Liver (tissue), 9 donors: ENCODE results near the gene FAM9A. TPM values are rescaled to one million over a fixed set of nuclear protein-coding genes. Genes with fewer than 3 reads are reported as not detected.
A peak's percentile ranks its signal among the peaks of the same experiment; 100 is the strongest.

Experiments
- DNase-seq: peaks from one replicate; pipeline ENCODE4 v3.0.0-alpha.2; 2017; ENCODE audit warnings: low spot score
- H3K27ac ChIP-seq, 2 donors: one replicate each; pipeline ENCODE4 v1.7.0; 2013; ENCODE audit warnings: inconsistent platforms in 2 of 2, low read length in 2 of 2, control low read depth in 1 of 2, low read depth in 1 of 2, mild to moderate bottlenecking in 1 of 2
- H3K27me3 ChIP-seq, 4 donors: one replicate each; pipeline versions ENCODE4 v1.6.1 to v1.7.0; 2013; ENCODE audit warnings: low read length in 3 of 4, inconsistent platforms in 1 of 4, mild to moderate bottlenecking in 1 of 4, moderate library complexity in 1 of 4; ENCODE audit not compliant: control insufficient read depth in 4 of 4, insufficient read depth in 4 of 4
- H3K36me3 ChIP-seq, 4 donors: one replicate each; pipeline versions ENCODE4 v1.6.1 to v1.7.0; 2013; ENCODE audit warnings: low read length in 3 of 4, mild to moderate bottlenecking in 3 of 4, low read depth in 1 of 4, moderate library complexity in 1 of 4; ENCODE audit not compliant: control insufficient read depth in 4 of 4, insufficient read depth in 3 of 4
- H3K4me1 ChIP-seq, 4 donors: one replicate each; pipeline versions ENCODE4 v1.6.1 to v1.7.0; 2013; ENCODE audit warnings: low read length in 3 of 4, mild to moderate bottlenecking in 3 of 4, moderate library complexity in 1 of 4; ENCODE audit not compliant: control insufficient read depth in 4 of 4, insufficient read depth in 4 of 4
- H3K4me3 ChIP-seq, 3 donors: one replicate each; pipeline versions ENCODE4 v1.6.1 to v1.7.0; 2013; ENCODE audit warnings: low read length in 3 of 3, control low read depth in 1 of 3, low read depth in 1 of 3, mild to moderate bottlenecking in 1 of 3
- H3K9ac ChIP-seq, 2 donors: one replicate each; pipeline ENCODE4 v1.7.0; 2013; ENCODE audit warnings: low read length in 2 of 2, mild to moderate bottlenecking in 2 of 2, moderate library complexity in 2 of 2, control low read depth in 1 of 2, low read depth in 1 of 2
- H3K9me3 ChIP-seq, 4 donors: one replicate each; pipeline versions ENCODE4 v1.6.1 to v1.7.0; 2013; ENCODE audit warnings: low read length in 3 of 4; ENCODE audit not compliant: control insufficient read depth in 4 of 4
- CTCF ChIP-seq: fragments of 150-350 bp; IDR thresholded peaks from 2 replicates; pipeline ENCODE4 v1.5.1; 2017; ENCODE audit warnings: improper control_type of control experiment, low read depth, low read length; ENCODE audit not compliant: missing input control
- EGR1 ChIP-seq, 2 donors: IDR thresholded peaks; 2 replicates each; pipeline ENCODE4 v1.6.1; 2016 to 2018; ENCODE audit warnings: antibody characterized with exemption in 2 of 2, low read depth in 2 of 2
- FOXA1 ChIP-seq: IDR thresholded peaks from 2 replicates; pipeline ENCODE4 v1.6.1; 2016; ENCODE audit warnings: antibody characterized with exemption
- GABPA ChIP-seq, 2 donors: IDR thresholded peaks in 1 of 2; conservative IDR thresholded peaks in 1 of 2; 2 replicates each; pipeline ENCODE4 v1.6.1; 2016; ENCODE audit warnings: antibody characterized with exemption in 2 of 2, mild to moderate bottlenecking in 1 of 2, moderate library complexity in 1 of 2
- HNF4A ChIP-seq, 2 donors: conservative IDR thresholded peaks; 2 replicates each; pipeline ENCODE4 v1.6.1; 2016; ENCODE audit warnings: antibody characterized with exemption in 2 of 2, mild to moderate bottlenecking in 2 of 2
- HNF4G ChIP-seq: IDR thresholded peaks from 2 replicates; pipeline ENCODE4 v1.6.1; 2016; ENCODE audit warnings: antibody characterized with exemption
- JUND ChIP-seq, 2 donors: IDR thresholded peaks; 2 replicates each; pipeline ENCODE4 v1.6.1; 2016; ENCODE audit warnings: antibody characterized with exemption in 2 of 2
- RAD21 ChIP-seq, 2 donors: IDR thresholded peaks; 2 replicates each; pipeline ENCODE4 v1.6.1; 2016; ENCODE audit warnings: antibody characterized with exemption in 2 of 2, mild to moderate bottlenecking in 2 of 2
- REST ChIP-seq: IDR thresholded peaks from 2 replicates; pipeline ENCODE4 v1.6.1; 2016; ENCODE audit warnings: antibody characterized with exemption, mild to moderate bottlenecking
- RXRA ChIP-seq, 2 donors: IDR thresholded peaks; 2 replicates each; pipeline ENCODE4 v1.6.1; 2017 to 2018; ENCODE audit warnings: antibody characterized with exemption in 2 of 2, mild to moderate bottlenecking in 1 of 2
- SP1 ChIP-seq: IDR thresholded peaks from 2 replicates; pipeline ENCODE4 v1.6.1; 2018; ENCODE audit warnings: antibody characterized with exemption, mild to moderate bottlenecking
- TAF1 ChIP-seq: conservative IDR thresholded peaks from 2 replicates; pipeline ENCODE4 v1.6.1; 2016; ENCODE audit warnings: antibody characterized with exemption, mild to moderate bottlenecking
- YY1 ChIP-seq: IDR thresholded peaks from 2 replicates; pipeline ENCODE4 v1.6.1; 2016; ENCODE audit warnings: antibody characterized with exemption, mild to moderate bottlenecking
- ZBTB33 ChIP-seq: IDR thresholded peaks from 2 replicates; pipeline ENCODE4 v1.6.1; 2016; ENCODE audit warnings: antibody characterized with exemption
- WGBS: extraction: QIAGEN DNeasy Blood & Tissue Kit; methylation state at CpG from one replicate; pipeline ENCODE4 v1.1.7; 2013; 5-methylcytosine and 5-hydroxymethylcytosine counted together
- polyA plus RNA-seq, 2 donors: library from polyadenylated mRNA; stranded (reverse) in 1 of 2; unstranded in 1 of 2; fragments of 200-250 nt in 1 of 2; fragments of >200 nt in 1 of 2; fragmentation: Nextera tagmentation in 1 of 2; extraction: Ambion mirVana in 1 of 2; gene quantifications; one replicate each; pipeline versions ENCODE4 v1.2.1 to v1.2.3, GENCODE V29; 2013 to 2015
- total RNA-seq, 2 donors: library from RNA; depleted of rRNA; stranded (reverse); fragments of >200 nt; gene quantifications; one replicate each; pipeline ENCODE4 v1.2.3, GENCODE V29; 2014
- donor health status: healthy.
- donor health status: healthy.
- donor health status: healthy.
- donor health status: healthy.
- donor health status: healthy.

FAM9A gene
- total and polyA plus RNA-seq, 4 donors = 0.51 TPM; not detected in 3

- H3K9me3 ChIP-seq = no peaks in the 10 kb centered on the region
- H3K27ac ChIP-seq = no peak overlapping the region
- no peak overlapping the region for H3K4me3 ChIP-seq
- no peak overlapping the region for H3K9ac ChIP-seq
- TF ChIP-seq CTCF (no peak), RXRA (IDR thresholded peaks at IDR 0.05) (peak in 1 of 2 donors; percentile 26), HNF4A (conservative IDR thresholded peaks at IDR 0.05) (peak; percentile 39 to 53), ZBTB33 (no peak), YY1 (no peak), REST (no peak), SP1 (no peak), HNF4G (no peak)
- no peaks in the 10 kb centered on the region for H3K27me3 ChIP-seq
- H3K36me3 ChIP-seq = no peaks in the 10 kb centered on the region
- WGBS = 98% methylated on average over 1 of the region's 1 CpG
- H3K4me1 ChIP-seq = peaks cover 0 to 6% (median 4%) of the 10 kb centered on the region in 4 donors
- no peak for DNase-seq
Observed at GRCh38 chrX:8823698-8824097, 22.5 kb upstream of the FAM9A start.

GRCh38 chrX:8822002-8822401 lies 20.8 kb upstream of the FAM9A start:
- 66% methylated on average over 6 of the region's 6 CpGs for WGBS
- H3K4me1 ChIP-seq = peaks cover 0 to 6% (median 4%) of the 10 kb centered on the region in 4 donors
- DNase-seq = no peak

More at GRCh38 chrX:8822002-8822401, 20.8 kb upstream of the FAM9A start:
- Histone ChIP-seq H3K27me3 (no peaks in the 10 kb centered on the region), H3K9me3 (no peaks in the 10 kb centered on the region), H3K4me3 (no peak overlapping the region), H3K9ac (no peak overlapping the region), H3K27ac (peak overlapping the region in 1 of 2 donors; percentile 19), H3K36me3 (no peaks in the 10 kb centered on the region)
- no peak for TF ChIP-seq TAF1
- no peak for TF ChIP-seq GABPA (IDR thresholded peaks at IDR 0.05 in 1 of 2, conservative IDR thresholded peaks at IDR 0.05 in 1 of 2)
- TF ChIP-seq FOXA1 = no peak
- no peak for TF ChIP-seq CTCF
- no peak for TF ChIP-seq ZBTB33
- peak in 1 of 2 donors; percentile 22 for TF ChIP-seq RXRA (IDR thresholded peaks at IDR 0.05)
- TF ChIP-seq SP1 = no peak
- no peak for TF ChIP-seq YY1
- peak in 1 of 2 donors; percentile 11 for TF ChIP-seq HNF4A (conservative IDR thresholded peaks at IDR 0.05)
- no peak for TF ChIP-seq JUND (IDR thresholded peaks at IDR 0.05)
- no peak for TF ChIP-seq RAD21 (IDR thresholded peaks at IDR 0.05)
- TF ChIP-seq EGR1 (IDR thresholded peaks at IDR 0.05; ENCODE audit: low read depth in 2 of 2) = no peak
